Rectal smooth muscle tissue (tissue), 1 donor: ENCODE data around the gene METTL2A.
"Not testable (repeated sequence)": the region's sequence is repeated elsewhere in the genome, so short reads cannot be mapped to it uniquely, and the experiment has no call there.

Experiments used
- H3K27ac ChIP-seq: one replicate; pipeline ENCODE4 v1.7.0; 2013; ENCODE audit warnings: low read depth, low read length, inconsistent platforms
- H3K27me3 ChIP-seq: one replicate; pipeline ENCODE4 v1.7.0; 2013; ENCODE audit warnings: low read length; ENCODE audit not compliant: control insufficient read depth, insufficient read depth
- H3K36me3 ChIP-seq: one replicate; pipeline ENCODE4 v1.7.0; 2013; ENCODE audit warnings: low read length; ENCODE audit not compliant: control insufficient read depth, insufficient read depth
- H3K4me1 ChIP-seq: one replicate; pipeline ENCODE4 v1.7.0; 2013; ENCODE audit warnings: low read length; ENCODE audit not compliant: control insufficient read depth, insufficient read depth
- H3K4me3 ChIP-seq: one replicate; pipeline ENCODE4 v1.7.0; 2013; ENCODE audit warnings: low read length
- H3K9ac ChIP-seq: one replicate; pipeline ENCODE4 v1.7.0; 2013; ENCODE audit warnings: low read length

Gene METTL2A

DNA sequence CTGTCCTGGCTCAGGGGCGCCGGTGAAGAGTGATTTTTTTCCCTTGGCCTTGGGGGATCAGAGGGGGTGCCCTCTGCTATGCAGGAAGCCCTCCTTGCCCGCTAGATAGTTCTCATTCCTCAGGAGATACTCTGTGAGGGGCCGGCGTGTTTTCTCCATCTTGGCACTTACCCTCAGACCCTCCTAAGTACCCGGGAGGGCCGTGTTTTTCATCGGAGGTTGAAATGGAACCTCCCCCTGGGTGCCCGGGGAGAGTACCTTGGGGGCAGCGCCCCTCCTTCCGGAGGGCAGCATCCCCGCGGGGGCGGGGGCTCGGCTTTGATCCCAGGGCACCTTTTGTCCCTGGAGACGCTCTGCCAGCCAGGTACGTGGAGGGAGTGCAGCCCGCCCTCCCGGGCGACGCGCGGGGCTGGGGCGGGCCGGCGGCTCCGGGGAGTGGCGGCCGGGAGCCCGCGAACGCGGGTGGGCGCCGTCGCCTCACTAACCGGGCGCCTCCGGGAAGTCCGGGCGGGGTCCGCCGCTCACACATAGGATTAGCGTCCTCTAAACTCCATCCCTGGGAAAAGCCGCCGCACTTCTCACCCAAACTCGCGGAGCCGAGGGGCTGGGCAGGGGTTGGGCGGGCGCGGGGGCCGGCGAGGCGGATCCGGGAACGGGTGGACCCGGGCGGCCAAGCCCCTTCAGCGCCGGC is 54.2 kb downstream of the METTL2A start:
- not testable (repeated sequence) for H3K27me3 ChIP-seq, H3K4me1 ChIP-seq, H3K36me3 ChIP-seq
- peak overlapping the region; percentile 62 for H3K4me3 ChIP-seq
- peak overlapping the region; percentile 56 for H3K9ac ChIP-seq
- H3K27ac ChIP-seq: peak overlapping the region; percentile 85

DNA sequence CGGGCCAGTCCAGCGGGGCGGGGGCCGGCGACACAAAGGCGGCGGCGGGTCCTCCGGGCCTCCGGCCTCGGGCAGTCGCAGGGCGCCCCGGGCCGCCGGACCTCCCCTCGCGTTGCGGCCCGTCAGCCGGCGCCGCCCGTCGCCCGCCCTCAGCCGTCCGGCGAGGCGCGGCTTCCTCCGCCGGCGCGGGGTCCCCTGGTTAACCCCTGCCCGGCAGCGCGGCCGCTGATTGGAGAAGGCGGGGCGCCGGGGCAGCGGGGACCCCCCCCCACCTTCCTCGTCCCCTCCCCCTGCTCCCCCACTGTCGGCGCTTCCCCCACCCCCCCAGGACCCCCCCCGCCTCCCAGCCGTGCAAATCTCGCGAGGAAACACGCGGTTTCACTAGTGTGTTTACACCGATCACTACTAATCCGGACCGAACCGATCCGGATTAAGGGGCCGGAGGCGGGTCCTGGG is 54.8 kb downstream of the METTL2A start, which contains the start of gene TLK2:
Gene TLK2 (plus strand): TSS at position 402 of the 456 bp plus-strand sequence. CDS start 2,301 bp downstream, outside the sequence.
- Histone ChIP-seq H3K9ac (peak within 1 kb of the TSS; percentile 56), H3K4me3 (peak within 1 kb of the TSS; percentile 65), H3K4me1 (no peaks in the 10 kb centered on the region), H3K27ac (peak within 1 kb of the TSS; percentile 85), H3K27me3 (no peaks in the 10 kb centered on the region), H3K36me3 (no peaks in the 10 kb centered on the region)

DNA sequence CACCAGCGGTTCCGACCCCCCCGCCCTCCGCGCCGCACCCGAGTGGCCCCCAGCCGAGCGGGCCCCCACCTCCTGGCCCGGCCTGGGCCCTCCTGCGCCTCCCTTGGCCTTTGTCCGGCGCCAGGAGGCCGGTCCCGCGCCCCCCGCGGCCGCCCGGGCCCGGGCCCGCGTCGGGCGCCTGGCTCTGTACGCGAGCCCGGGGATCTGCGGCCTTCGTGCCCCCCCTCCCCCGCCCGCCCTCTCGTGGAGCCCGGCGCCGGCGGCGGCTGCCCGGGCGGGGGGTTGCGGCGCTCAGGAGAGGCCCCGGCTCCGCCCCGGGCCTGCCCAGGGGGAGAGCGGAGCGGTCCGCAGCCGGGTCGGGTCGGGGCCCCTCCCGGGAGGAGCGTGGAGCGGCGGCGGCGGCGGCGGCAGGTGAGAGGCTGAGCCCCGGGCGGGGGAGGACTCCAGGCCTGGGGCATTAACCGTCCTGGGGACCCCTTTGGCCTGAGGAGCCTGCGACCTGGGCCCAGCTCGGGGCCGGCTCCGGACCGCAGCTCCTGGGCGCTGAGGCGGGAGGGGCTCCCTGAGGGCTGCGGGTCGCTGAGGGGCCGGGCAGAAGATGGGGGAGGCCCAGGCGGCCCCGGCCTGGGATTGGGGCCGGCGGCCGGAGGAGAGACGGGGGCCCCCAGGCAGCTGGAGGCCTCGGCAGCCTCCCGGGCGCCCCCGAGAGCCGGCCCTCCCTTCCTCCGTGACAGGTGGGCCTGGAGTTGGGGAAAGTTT is 55.4 kb downstream of the METTL2A start:
- not testable (repeated sequence) for H3K27me3 ChIP-seq, H3K9ac ChIP-seq, H3K4me1 ChIP-seq, H3K36me3 ChIP-seq
- peak overlapping the region; percentile 82 for H3K27ac ChIP-seq
- peak overlapping the region; percentile 65 for H3K4me3 ChIP-seq

- not testable (repeated sequence) for H3K9ac ChIP-seq, H3K27me3 ChIP-seq, H3K4me1 ChIP-seq, H3K36me3 ChIP-seq
- H3K27ac ChIP-seq: peak overlapping the region; percentile 82
- peak overlapping the region; percentile 65 for H3K4me3 ChIP-seq
These were observed 56.1 kb downstream of the METTL2A start for GRCh38 chr17:62479639-62480258.

GRCh38 chr17:62482553-62482952 is 58.9 kb downstream of the METTL2A start:
- H3K4me3 ChIP-seq, H3K9ac ChIP-seq, H3K4me1 ChIP-seq, H3K27ac ChIP-seq, H3K36me3 ChIP-seq, H3K27me3 ChIP-seq: not testable (repeated sequence)

- not testable (repeated sequence) for H3K36me3 ChIP-seq, H3K27ac ChIP-seq, H3K4me1 ChIP-seq
These were observed 67.3 kb downstream of the METTL2A start for GRCh38 chr17:62490990-62491389.

DNA sequence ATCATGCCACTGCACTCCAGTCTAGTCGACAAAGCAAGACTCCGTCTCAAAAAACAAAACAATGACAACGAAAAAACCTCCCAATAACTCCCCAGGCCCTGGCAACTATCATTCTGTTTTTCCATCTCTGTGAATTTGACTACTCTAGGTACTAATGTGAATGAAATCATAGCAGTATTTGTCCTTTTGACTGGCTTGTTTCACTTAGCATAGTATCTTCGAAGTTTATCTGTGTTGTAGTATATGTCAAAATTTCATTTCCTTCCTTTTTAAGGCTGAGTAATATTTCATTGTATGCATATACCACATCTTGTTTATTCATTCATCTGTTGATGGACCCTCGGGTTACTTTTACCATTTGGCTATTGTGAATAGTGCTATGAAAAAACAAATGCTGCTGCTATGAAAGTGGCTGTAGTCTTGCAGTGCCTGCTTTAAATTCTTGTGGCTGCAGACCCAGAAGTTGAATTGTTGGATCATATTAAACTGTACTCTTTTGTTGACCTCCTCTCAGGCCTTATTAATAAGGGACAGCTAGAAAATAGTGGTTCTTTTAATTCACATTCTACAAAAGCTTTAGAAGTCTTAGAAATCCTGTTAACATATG is 69.5 kb downstream of the METTL2A start:
- H3K27ac ChIP-seq, H3K4me3 ChIP-seq, H3K9ac ChIP-seq, H3K4me1 ChIP-seq, H3K36me3 ChIP-seq, H3K27me3 ChIP-seq: not testable (repeated sequence)

More at GRCh38 chr17:62490990-62491389, 67.3 kb downstream of the METTL2A start:
- H3K9ac ChIP-seq, H3K4me3 ChIP-seq, H3K27me3 ChIP-seq: not testable (repeated sequence)

- H3K9ac ChIP-seq, H3K36me3 ChIP-seq, H3K4me3 ChIP-seq, H3K4me1 ChIP-seq, H3K27me3 ChIP-seq, H3K27ac ChIP-seq: not testable (repeated sequence)
These were observed 70.4 kb downstream of the METTL2A start for GRCh38 chr17:62494073-62494472.

DNA sequence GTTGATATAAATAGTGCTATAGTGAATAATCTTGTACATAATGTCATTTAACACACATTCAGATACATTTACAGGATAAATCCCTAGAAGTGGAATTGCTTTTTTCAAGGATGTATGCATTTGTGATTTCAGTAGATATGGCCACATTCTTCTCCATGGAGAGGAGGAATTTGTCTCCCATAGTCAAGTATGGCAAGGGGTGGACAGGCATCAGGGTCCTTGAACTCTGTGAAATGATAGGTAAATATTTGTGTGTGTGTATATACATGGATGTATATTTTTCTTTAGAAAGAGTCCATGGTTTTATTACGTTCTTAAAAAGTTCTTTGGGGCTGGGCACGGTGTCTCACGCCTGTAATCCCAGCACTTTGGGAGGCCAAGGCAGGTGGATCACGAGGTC is 72.6 kb downstream of the METTL2A start:
- H3K27me3 ChIP-seq: not testable (repeated sequence)

GRCh38 chr17:62498796-62499195 is 75.1 kb downstream of the METTL2A start:
- not testable (repeated sequence) for H3K4me1 ChIP-seq, H3K36me3 ChIP-seq, H3K27ac ChIP-seq, H3K4me3 ChIP-seq, H3K9ac ChIP-seq, H3K27me3 ChIP-seq

More for the DNA sequence above, 72.6 kb downstream of the METTL2A start:
- not testable (repeated sequence) for H3K4me1 ChIP-seq, H3K27ac ChIP-seq, H3K4me3 ChIP-seq, H3K9ac ChIP-seq, H3K36me3 ChIP-seq
